Vagina (tissue), 2 donors: Measurements from ENCODE around the gene POGLUT3. TPM values are rescaled to one million over a fixed set of nuclear protein-coding genes. Genes with fewer than 3 reads are reported as not detected.

ENCODE experiments used
- DNase-seq, 2 donors: peaks; one replicate each; pipeline ENCODE4 v3.0.0-alpha.2; 2017; ENCODE audit errors: extremely low spot score in 2 of 2
- H3K27ac ChIP-seq: fragments of 200-600 bp; sonication (generic); one replicate; pipeline ENCODE4 v1.5.1; 2019
- H3K27me3 ChIP-seq: fragments of 200-600 bp; sonication (generic); one replicate; pipeline ENCODE4 v1.5.1; 2019
- H3K36me3 ChIP-seq, 2 donors: fragments of 200-600 bp; sonication (generic); one replicate each; pipeline ENCODE4 v1.5.1; 2017 to 2019
- H3K4me1 ChIP-seq: fragments of 200-600 bp; sonication (generic); one replicate; pipeline ENCODE4 v1.5.1; 2019
- H3K4me3 ChIP-seq, 2 donors: fragments of 200-600 bp; sonication (generic); 1 replicate in 1 of 2; 2 replicates in 1 of 2; pipeline ENCODE4 v1.5.1; 2016 to 2019
- H3K9me3 ChIP-seq: fragments of 200-600 bp; sonication (generic); one replicate; pipeline ENCODE4 v1.5.1; 2019
- CTCF ChIP-seq, 3 experiments: fragments of 450-650 bp in 2 of 3; fragments of 200-600 bp in 1 of 3; sonication (generic) in 1 of 3; IDR thresholded peaks; one replicate each; pipeline ENCODE4 v1.5.1; 2017 to 2019; ENCODE audit warnings: antibody characterized with exemption in 3 of 3, mild to moderate bottlenecking in 2 of 3, moderate library complexity in 2 of 3
- POLR2A ChIP-seq, 2 donors: fragments of 450-650 bp; IDR thresholded peaks; one replicate each; pipeline ENCODE4 v1.6.1; 2017; ENCODE audit warnings: antibody characterized with exemption in 2 of 2, mild to moderate bottlenecking in 2 of 2, moderate library complexity in 2 of 2
- POLR2AphosphoS5 ChIP-seq, 2 donors: sonication (generic); formaldehyde crosslinking; IDR thresholded peaks; one replicate each; pipeline ENCODE4 v1.9.0; 2017; ENCODE audit warnings: antibody characterized with exemption in 2 of 2, mild to moderate bottlenecking in 2 of 2, low read depth in 1 of 2; ENCODE audit not compliant: insufficient read depth in 1 of 2
- intact Hi-C: fragments of 100-400 bp; cut with DNase I; formaldehyde crosslinking; loops from one replicate; pipeline ENCODE4 v1.15.1; 2023
- total RNA-seq: library from RNA; depleted of rRNA; stranded (reverse); fragments of >200 nt; gene quantifications from one replicate; pipeline ENCODE4 v1.2.3, GENCODE V29; 2016

The POGLUT3 gene
- total RNA-seq, 1 donor from 2014 or later = 24.8 TPM

- H3K9me3 ChIP-seq = no peaks in the 10 kb centered on the region
- TF ChIP-seq POLR2A (IDR thresholded peaks at IDR 0.05) (no peak), CTCF (IDR thresholded peaks at IDR 0.05) (no peak), POLR2AphosphoS5 (IDR thresholded peaks at IDR 0.05; ENCODE audit: insufficient read depth in 1 of 2, low read depth in 1 of 2) (no peak)
- peaks cover 0 to 46% of the 10 kb centered on the region in 2 donors for H3K36me3 ChIP-seq
- intact Hi-C loops = no loop called here
- no peaks in the 10 kb centered on the region for H3K27me3 ChIP-seq
- H3K4me3 ChIP-seq = no peak overlapping the region
- no peak for DNase-seq
- H3K27ac ChIP-seq = no peak overlapping the region
- no peaks in the 10 kb centered on the region for H3K4me1 ChIP-seq
Measured at GRCh38 chr11:108486331-108486730, 11.9 kb downstream of the POGLUT3 start.

GRCh38 chr11:108483163-108483562 lies 15.0 kb downstream of the POGLUT3 start:
- Histone ChIP-seq H3K27ac (no peak overlapping the region), H3K36me3 (peaks cover 0 to 42% of the 10 kb centered on the region in 2 donors)

GRCh38 chr11:108474664-108475463 lies 23.3 kb downstream of the POGLUT3 start:
- Histone ChIP-seq H3K4me3 (no peak overlapping the region), H3K36me3 (peaks cover 0 to 46% of the 10 kb centered on the region in 2 donors), H3K4me1 (no peaks in the 10 kb centered on the region), H3K27me3 (no peaks in the 10 kb centered on the region), H3K27ac (no peak overlapping the region), H3K9me3 (no peaks in the 10 kb centered on the region)
- no peak for DNase-seq
- intact Hi-C loops = no loop called here
- no peak for TF ChIP-seq POLR2AphosphoS5 (IDR thresholded peaks at IDR 0.05; ENCODE audit: insufficient read depth in 1 of 2, low read depth in 1 of 2)
- TF ChIP-seq POLR2A (IDR thresholded peaks at IDR 0.05) = no peak

More at GRCh38 chr11:108483163-108483562, 15.0 kb downstream of the POGLUT3 start:
- H3K4me3 ChIP-seq = no peak overlapping the region
- DNase-seq = no peak
- no peaks in the 10 kb centered on the region for H3K9me3 ChIP-seq
- no peaks in the 10 kb centered on the region for H3K4me1 ChIP-seq
- no peak for TF ChIP-seq CTCF (IDR thresholded peaks at IDR 0.05)
- TF ChIP-seq POLR2AphosphoS5 (IDR thresholded peaks at IDR 0.05; ENCODE audit: insufficient read depth in 1 of 2, low read depth in 1 of 2) = no peak
- no peak for TF ChIP-seq POLR2A (IDR thresholded peaks at IDR 0.05)
- intact Hi-C loops = no loop called here
- H3K27me3 ChIP-seq = no peaks in the 10 kb centered on the region

GRCh38 chr11:108472681-108473080 lies 25.5 kb downstream of the POGLUT3 start:
- intact Hi-C loops = no loop called here
- Histone ChIP-seq H3K36me3 (peaks cover 0 to 35% of the 10 kb centered on the region in 2 donors), H3K9me3 (no peaks in the 10 kb centered on the region), H3K27me3 (no peaks in the 10 kb centered on the region), H3K4me3 (no peak overlapping the region), H3K4me1 (peaks cover 8% of the 10 kb centered on the region), H3K27ac (no peak overlapping the region)
- TF ChIP-seq POLR2AphosphoS5 (IDR thresholded peaks at IDR 0.05; ENCODE audit: insufficient read depth in 1 of 2, low read depth in 1 of 2) (no peak), CTCF (IDR thresholded peaks at IDR 0.05) (no peak), POLR2A (IDR thresholded peaks at IDR 0.05) (no peak)
- no peak for DNase-seq

- intact Hi-C loops = no loop called here
- DNase-seq = no peak
- H3K9me3 ChIP-seq = no peaks in the 10 kb centered on the region
- TF ChIP-seq POLR2AphosphoS5 (IDR thresholded peaks at IDR 0.05; ENCODE audit: insufficient read depth in 1 of 2, low read depth in 1 of 2) = no peak
- TF ChIP-seq POLR2A (IDR thresholded peaks at IDR 0.05) = no peak
- TF ChIP-seq CTCF (IDR thresholded peaks at IDR 0.05) = no peak
- H3K36me3 ChIP-seq = peaks cover 0 to 5% of the 10 kb centered on the region in 2 donors
- H3K27me3 ChIP-seq = no peaks in the 10 kb centered on the region
- H3K4me3 ChIP-seq = no peak overlapping the region
- no peak overlapping the region for H3K27ac ChIP-seq
- H3K4me1 ChIP-seq = peaks cover 15% of the 10 kb centered on the region
Measured at GRCh38 chr11:108468478-108468864, 29.7 kb downstream of the POGLUT3 start.
